HepG2 (cell line): ENCODE results near the gene DHX57. TPM values are rescaled to one million over a fixed set of nuclear protein-coding genes. Genes with fewer than 3 reads are reported as not detected.

Source experiments
- ATAC-seq: fragments of 200-7000 bp; cut with Tn5 transposase; 3 replicates; pipeline ENCODE4 v1.9.1; 2020; ENCODE audit warnings: mild to moderate bottlenecking, moderate library complexity
- BruUV-seq: library from RNA; stranded (reverse); fragments of 400-500 nt; replicated peaks from 2 replicates; lab custom pipeline; 2021; lab: Mats Ljungman, UMichigan
- CTCF ChIA-PET: fragments of 300-600 bp; formaldehyde crosslinking; extraction: SDS; loops from one replicate; lab custom pipeline; 2021; ENCODE audit warnings: low total read pairs, inconsistent platforms, low intra/inter-chr PET ratio; lab: Yijun Ruan, JAX
- POLR2A ChIA-PET: fragments of 350-600 bp; sonication (Branson Sonifier 250); formaldehyde crosslinking; loops from one replicate; lab custom pipeline; 2020; ENCODE audit warnings: antibody characterized with exemption, inconsistent platforms; lab: Yijun Ruan, JAX
- DNase-seq: peaks from one replicate; pipeline ENCODE4 v3.0.0-alpha.2; 2015; ENCODE audit warnings: low spot score
- FAIRE-seq: peaks from 3 replicates; lab custom pipeline; 2011; peaks lifted over from hg19 to GRCh38; lab: Jason Lieb, UNC
- H2AFZ ChIP-seq: one replicate; pipeline ENCODE4 v1.6.1; 2011; ENCODE audit warnings: low read length, inconsistent platforms
- H3K27ac ChIP-seq: fragments of 300-600 bp; 3 replicates; pipeline ENCODE4 v1.8.0; 2011; ENCODE audit warnings: mixed run types, mild to moderate bottlenecking, mixed read lengths, low read length, inconsistent platforms; ENCODE audit not compliant: insufficient read depth; ENCODE audit errors: extremely low read length
- H3K27me3 ChIP-seq, 2 experiments: fragments of 200-600 bp in 1 of 2; 2 replicates in 1 of 2; 3 replicates in 1 of 2; pipeline versions ENCODE4 v1.6.0 to v1.8.0; 2011; ENCODE audit warnings: low read length in 2 of 2, mild to moderate bottlenecking in 2 of 2, moderate library complexity in 2 of 2, inconsistent platforms in 1 of 2; ENCODE audit not compliant: insufficient read depth in 2 of 2, control insufficient read depth in 1 of 2
- H3K36me3 ChIP-seq, 2 experiments: fragments of 200-600 bp in 1 of 2; replicated peaks in 1 of 2; 2 replicates in 1 of 2; 3 replicates in 1 of 2; pipeline versions ENCODE4 v1.5.1 to v1.8.0; 2011; ENCODE audit warnings: low read length in 2 of 2, inconsistent platforms in 1 of 2; ENCODE audit not compliant: insufficient read depth in 2 of 2, control insufficient read depth in 1 of 2
- H3K4me1 ChIP-seq: 2 replicates; pipeline ENCODE4 v1.5.1; 2012; ENCODE audit warnings: low read length, inconsistent platforms; ENCODE audit not compliant: insufficient read depth
- H3K4me2 ChIP-seq: 2 replicates; pipeline ENCODE4 v1.6.0; 2011; ENCODE audit warnings: low read depth, low read length, inconsistent platforms
- H3K4me3 ChIP-seq, 3 experiments: fragments of 200-600 bp in 1 of 3; sonication (generic), shearing (Covaris generic) in 1 of 3; replicated peaks in 1 of 3; 2 replicates each; pipeline ENCODE4 v1.5.1; 2011 to 2016; ENCODE audit warnings: low read length in 3 of 3, inconsistent platforms in 2 of 3, low read depth in 2 of 3, mild to moderate bottlenecking in 2 of 3, control low read depth in 1 of 3, mixed read lengths in 1 of 3; ENCODE audit not compliant: insufficient read depth in 1 of 3
- H3K79me2 ChIP-seq: one replicate; pipeline ENCODE4 v1.6.1; 2011; ENCODE audit warnings: low read length, inconsistent platforms; ENCODE audit not compliant: insufficient read depth
- H3K9ac ChIP-seq: 2 replicates; pipeline ENCODE4 v1.6.0; 2011; ENCODE audit warnings: mild to moderate bottlenecking, low read depth, low read length, inconsistent platforms; ENCODE audit not compliant: insufficient read depth
- H3K9me3 ChIP-seq: 2 replicates; pipeline ENCODE4 v1.5.1; 2012; ENCODE audit warnings: mild to moderate bottlenecking, low read length
- H4K20me1 ChIP-seq: 2 replicates; pipeline ENCODE4 v1.6.0; 2011; ENCODE audit warnings: inconsistent platforms, mild to moderate bottlenecking, low read length, moderate library complexity; ENCODE audit not compliant: insufficient read depth
- ATAD3A ChIP-seq: sonication (generic); formaldehyde crosslinking; IDR thresholded peaks from 2 replicates; pipeline ENCODE4 v1.4.0; 2020; ENCODE audit warnings: missing genetic modification reagents
- FOXK2 ChIP-seq: fragments of 450-650 bp; IDR thresholded peaks from 2 replicates; pipeline ENCODE4 v1.6.1; 2016
- MAFK ChIP-seq, 2 experiments: IDR thresholded peaks in 1 of 2; conservative IDR thresholded peaks in 1 of 2; 2 replicates each; pipeline ENCODE4 v1.6.1; 2011; ENCODE audit warnings: improper control_type of control experiment in 2 of 2, low read length in 2 of 2
- MLLT10 ChIP-seq: sonication (generic); formaldehyde crosslinking; IDR thresholded peaks from 2 replicates; pipeline ENCODE4 v1.4.0; 2020; ENCODE audit warnings: missing genetic modification reagents
- TP53 ChIP-seq: sonication (generic); formaldehyde crosslinking; conservative IDR thresholded peaks from 2 replicates; pipeline ENCODE4 v1.4.0; 2020; ENCODE audit warnings: missing genetic modification reagents
- ZFP37 ChIP-seq: sonication (generic); formaldehyde crosslinking; IDR thresholded peaks from 2 replicates; pipeline ENCODE4 v1.4.0; 2020; ENCODE audit warnings: missing genetic modification reagents, borderline replicate concordance
- WGBS: methylation state at CpG from one replicate; pipeline ENCODE4 v1.1.6; 2017; ENCODE audit warnings: low lambda C conversion rate; 5-methylcytosine and 5-hydroxymethylcytosine counted together
- in situ Hi-C: cut with HindIII; loops from 2 replicates; pipeline ENCODE4 v1.10.0; 2017; ENCODE audit warnings: low pct_unique_long_range_greater_than_20kb; ENCODE audit not compliant: extremely low pct_ligation_motif_present
- intact Hi-C: fragments of 100-400 bp; cut with micrococcal nuclease; formaldehyde crosslinking; loops from one replicate; pipeline ENCODE4 v1.10.0; 2022; ENCODE audit not compliant: unreplicated experiment
- polyA plus RNA-seq, 8 experiments: library from polyadenylated mRNA; depleted of rRNA in 3 of 8; stranded (reverse) in 7 of 8; unstranded in 1 of 8; fragments of >200 nt; fragmentation: Illumina TruSeq in 4 of 8; extraction: Trizol in 4 of 8; gene quantifications; 2 replicates each; pipeline versions ENCODE4 v1.2.1 to v1.2.3, GENCODE V29; 2011 to 2016; ENCODE audit warnings: low read depth in 4 of 8, missing spikeins in 1 of 8, mixed read lengths in 1 of 8; ENCODE audit not compliant: insufficient read depth in 1 of 8
- total RNA-seq, 5 experiments: library from RNA; depleted of rRNA; stranded (reverse); fragments of >200 nt; fragmentation: Illumina TruSeq; extraction: Trizol; gene quantifications; 2 replicates each; pipeline ENCODE4 v1.2.3, GENCODE V29; 2016; ENCODE audit warnings: low read depth in 1 of 5
- TF ChIP-seq, protein P1 (sequence below): sonication (generic); formaldehyde crosslinking; conservative IDR thresholded peaks from 2 replicates; pipeline ENCODE4 v1.4.0; 2020; ENCODE audit warnings: mild to moderate bottlenecking, missing genetic modification reagents, moderate library complexity
- TF ChIP-seq, protein P2 (sequence below): sonication (generic); formaldehyde crosslinking; IDR thresholded peaks from 2 replicates; pipeline ENCODE4 v1.5.1; 2020; ENCODE audit warnings: missing genetic modification reagents, mild to moderate bottlenecking, borderline replicate concordance
- TF ChIP-seq, protein P3 (sequence below): sonication (generic); formaldehyde crosslinking; IDR thresholded peaks from 2 replicates; pipeline ENCODE4 v1.8.1; 2023; ENCODE audit warnings: mild to moderate bottlenecking, missing genetic modification reagents

Gene DHX57
- total and polyA plus RNA-seq, 2 of the 13 experiments (the other 11 are each of a cell fraction or from before 2014, with no cell fraction given) = 9.2 to 24.2 TPM

DNA sequence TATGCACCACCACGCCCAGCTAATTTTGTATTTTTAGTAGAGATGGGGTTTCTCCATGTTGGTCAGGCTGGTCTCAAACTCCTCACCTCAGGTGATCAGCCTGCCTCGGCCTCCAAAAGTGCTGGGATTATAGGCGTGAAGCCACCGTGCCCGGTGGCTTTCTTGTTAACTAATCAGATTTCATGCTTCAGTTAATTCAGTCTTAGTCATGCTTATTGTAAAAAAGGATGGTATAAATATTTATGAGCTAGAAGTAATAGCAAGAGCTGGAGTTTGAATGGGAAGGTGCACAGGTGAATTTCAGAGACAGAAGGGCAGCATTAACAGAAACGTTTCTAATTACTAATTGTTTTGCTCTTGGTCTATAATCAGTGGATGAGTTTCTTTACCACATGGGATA is 87.4 kb downstream of the DHX57 start:
- ATAC-seq = no peak
- TF ChIP-seq, protein P1, sequence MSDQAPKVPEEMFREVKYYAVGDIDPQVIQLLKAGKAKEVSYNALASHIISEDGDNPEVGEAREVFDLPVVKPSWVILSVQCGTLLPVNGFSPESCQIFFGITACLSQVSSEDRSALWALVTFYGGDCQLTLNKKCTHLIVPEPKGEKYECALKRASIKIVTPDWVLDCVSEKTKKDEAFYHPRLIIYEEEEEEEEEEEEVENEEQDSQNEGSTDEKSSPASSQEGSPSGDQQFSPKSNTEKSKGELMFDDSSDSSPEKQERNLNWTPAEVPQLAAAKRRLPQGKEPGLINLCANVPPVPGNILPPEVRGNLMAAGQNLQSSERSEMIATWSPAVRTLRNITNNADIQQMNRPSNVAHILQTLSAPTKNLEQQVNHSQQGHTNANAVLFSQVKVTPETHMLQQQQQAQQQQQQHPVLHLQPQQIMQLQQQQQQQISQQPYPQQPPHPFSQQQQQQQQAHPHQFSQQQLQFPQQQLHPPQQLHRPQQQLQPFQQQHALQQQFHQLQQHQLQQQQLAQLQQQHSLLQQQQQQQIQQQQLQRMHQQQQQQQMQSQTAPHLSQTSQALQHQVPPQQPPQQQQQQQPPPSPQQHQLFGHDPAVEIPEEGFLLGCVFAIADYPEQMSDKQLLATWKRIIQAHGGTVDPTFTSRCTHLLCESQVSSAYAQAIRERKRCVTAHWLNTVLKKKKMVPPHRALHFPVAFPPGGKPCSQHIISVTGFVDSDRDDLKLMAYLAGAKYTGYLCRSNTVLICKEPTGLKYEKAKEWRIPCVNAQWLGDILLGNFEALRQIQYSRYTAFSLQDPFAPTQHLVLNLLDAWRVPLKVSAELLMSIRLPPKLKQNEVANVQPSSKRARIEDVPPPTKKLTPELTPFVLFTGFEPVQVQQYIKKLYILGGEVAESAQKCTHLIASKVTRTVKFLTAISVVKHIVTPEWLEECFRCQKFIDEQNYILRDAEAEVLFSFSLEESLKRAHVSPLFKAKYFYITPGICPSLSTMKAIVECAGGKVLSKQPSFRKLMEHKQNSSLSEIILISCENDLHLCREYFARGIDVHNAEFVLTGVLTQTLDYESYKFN (CRISPR knock-in tag) = no peak
- TF ChIP-seq, protein P2, sequence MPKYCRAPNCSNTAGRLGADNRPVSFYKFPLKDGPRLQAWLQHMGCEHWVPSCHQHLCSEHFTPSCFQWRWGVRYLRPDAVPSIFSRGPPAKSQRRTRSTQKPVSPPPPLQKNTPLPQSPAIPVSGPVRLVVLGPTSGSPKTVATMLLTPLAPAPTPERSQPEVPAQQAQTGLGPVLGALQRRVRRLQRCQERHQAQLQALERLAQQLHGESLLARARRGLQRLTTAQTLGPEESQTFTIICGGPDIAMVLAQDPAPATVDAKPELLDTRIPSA (CRISPR knock-in tag) = no peak
- no peak for TF ChIP-seq MAFK (conservative IDR thresholded peaks at IDR 0.05 in 1 of 2, IDR thresholded peaks at IDR 0.05 in 1 of 2; ENCODE audit: low read length in 2 of 2)
- TF ChIP-seq ZFP37 = no peak
- TF ChIP-seq ATAD3A (CRISPR knock-in tag) = no peak
- TF ChIP-seq TP53 (CRISPR knock-in tag) = no peak
- TF ChIP-seq, protein P3, sequence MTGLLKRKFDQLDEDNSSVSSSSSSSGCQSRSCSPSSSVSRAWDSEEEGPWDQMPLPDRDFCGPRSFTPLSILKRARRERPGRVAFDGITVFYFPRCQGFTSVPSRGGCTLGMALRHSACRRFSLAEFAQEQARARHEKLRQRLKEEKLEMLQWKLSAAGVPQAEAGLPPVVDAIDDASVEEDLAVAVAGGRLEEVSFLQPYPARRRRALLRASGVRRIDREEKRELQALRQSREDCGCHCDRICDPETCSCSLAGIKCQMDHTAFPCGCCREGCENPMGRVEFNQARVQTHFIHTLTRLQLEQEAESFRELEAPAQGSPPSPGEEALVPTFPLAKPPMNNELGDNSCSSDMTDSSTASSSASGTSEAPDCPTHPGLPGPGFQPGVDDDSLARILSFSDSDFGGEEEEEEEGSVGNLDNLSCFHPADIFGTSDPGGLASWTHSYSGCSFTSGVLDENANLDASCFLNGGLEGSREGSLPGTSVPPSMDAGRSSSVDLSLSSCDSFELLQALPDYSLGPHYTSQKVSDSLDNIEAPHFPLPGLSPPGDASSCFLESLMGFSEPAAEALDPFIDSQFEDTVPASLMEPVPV (CRISPR knock-in tag) = no peak
- TF ChIP-seq MLLT10 = no peak
- TF ChIP-seq FOXK2 = no peak
- CTCF ChIA-PET = no interaction called here
- Histone ChIP-seq H2AFZ (no peak overlapping the region), H3K9ac (no peak overlapping the region), H3K4me3 (no peak overlapping the region), H4K20me1 (no peaks in the 10 kb centered on the region), H3K9me3 (no peaks in the 10 kb centered on the region), H3K4me1 (peaks cover 43% of the 10 kb centered on the region), H3K4me2 (no peak overlapping the region), H3K36me3 (no peaks in the 10 kb centered on the region), H3K27me3 (no peaks in the 10 kb centered on the region), H3K27ac (no peak overlapping the region), H3K79me2 (no peaks in the 10 kb centered on the region)
- no peak for DNase-seq
- FAIRE-seq = no peak
- BruUV-seq = no TSS peak
- intact Hi-C loops = no loop called here
- POLR2A ChIA-PET = no interaction called here
- in situ Hi-C loops = no loop called here
- WGBS = 69% methylated on average over 6 of the region's 6 CpGs
